GM19240 (cell line): Measurements from ENCODE around the gene APOBEC3G.
"Not testable (repeated sequence)": the region's sequence is repeated elsewhere in the genome, so short reads cannot be mapped to it uniquely, and the experiment has no call there.

Source experiments
- DNase-seq: peaks from one replicate; pipeline ENCODE4 v3.0.0; 2011; ENCODE audit warnings: low spot score; ENCODE audit not compliant: insufficient read length

The APOBEC3G gene

DNA sequence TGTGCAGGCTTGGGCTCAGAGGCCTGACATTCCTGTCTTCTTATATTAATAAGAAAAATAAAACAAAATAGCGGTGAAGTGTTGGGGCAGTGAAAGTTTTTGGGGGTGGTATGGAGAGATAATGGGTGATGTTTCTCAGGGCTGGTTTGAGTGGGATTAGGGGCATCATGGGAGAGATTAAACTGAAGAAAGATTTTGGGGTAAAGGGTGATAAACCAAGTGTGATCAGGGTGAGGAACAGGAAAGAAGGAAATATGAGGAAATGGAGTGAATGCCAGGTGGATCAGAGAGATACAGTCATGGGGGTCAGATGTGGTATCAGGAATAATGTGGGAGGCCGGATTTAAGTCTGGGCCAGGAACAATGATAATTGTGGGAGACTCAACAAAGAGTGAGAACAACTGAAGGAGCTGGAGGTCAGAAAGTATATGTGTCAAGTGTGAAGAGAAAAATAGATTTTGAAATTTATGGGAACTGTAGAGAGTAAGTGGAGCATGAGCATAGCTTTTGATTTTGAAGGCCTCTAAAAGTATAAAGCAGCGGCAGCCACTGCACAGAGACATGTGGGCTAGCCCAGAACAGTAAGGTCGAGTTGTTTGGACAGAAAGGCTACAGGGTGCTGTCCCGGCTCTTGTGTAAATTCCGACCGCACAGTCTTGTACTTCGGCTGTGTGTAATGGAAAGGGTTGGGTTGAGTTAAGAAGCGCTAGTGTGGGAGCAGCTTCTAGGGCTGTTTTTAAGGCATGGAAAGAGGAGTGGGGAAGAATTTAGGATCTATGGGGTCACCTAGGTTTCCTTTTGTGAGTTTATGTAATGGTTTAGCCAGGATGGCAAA lies 10.4 kb upstream of the APOBEC3G start:
- not testable (repeated sequence) for DNase-seq

DNA sequence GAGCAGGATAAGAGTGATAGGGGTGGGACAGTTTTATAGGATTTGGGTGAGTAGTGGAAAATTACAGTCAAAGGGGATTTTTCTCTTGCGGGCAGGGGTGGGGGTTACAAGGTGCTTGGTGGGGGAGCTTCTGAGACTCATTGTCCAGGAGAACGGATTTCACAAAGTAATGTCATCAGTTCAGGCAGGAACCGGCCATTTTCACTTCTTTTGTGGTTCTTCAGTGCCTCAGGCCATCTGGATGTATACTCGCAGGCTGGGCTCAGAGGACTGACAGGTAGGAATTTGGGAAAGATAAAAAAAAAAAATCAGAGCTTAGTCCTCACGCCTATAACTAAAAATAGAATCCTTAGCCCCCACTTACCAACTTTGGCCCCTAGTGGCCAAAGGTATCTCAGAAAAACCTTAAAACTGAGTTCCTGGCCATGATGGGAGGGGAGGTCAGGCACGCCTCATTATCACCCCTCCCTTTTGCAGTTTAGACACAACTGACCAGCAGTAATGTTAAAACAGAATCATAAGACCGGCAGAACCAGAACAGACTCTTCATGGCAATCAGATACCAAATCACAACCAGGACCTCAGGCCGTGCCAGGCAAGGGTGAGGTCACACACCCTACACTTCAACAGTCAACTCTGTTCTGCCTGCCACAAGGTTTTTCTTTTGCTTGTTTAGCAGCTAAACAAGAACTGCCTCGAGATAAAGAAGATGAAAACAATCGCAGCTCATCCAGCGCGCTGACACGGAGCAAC lies 8.9 kb upstream of the APOBEC3G start:
- DNase-seq = no peak

DNA sequence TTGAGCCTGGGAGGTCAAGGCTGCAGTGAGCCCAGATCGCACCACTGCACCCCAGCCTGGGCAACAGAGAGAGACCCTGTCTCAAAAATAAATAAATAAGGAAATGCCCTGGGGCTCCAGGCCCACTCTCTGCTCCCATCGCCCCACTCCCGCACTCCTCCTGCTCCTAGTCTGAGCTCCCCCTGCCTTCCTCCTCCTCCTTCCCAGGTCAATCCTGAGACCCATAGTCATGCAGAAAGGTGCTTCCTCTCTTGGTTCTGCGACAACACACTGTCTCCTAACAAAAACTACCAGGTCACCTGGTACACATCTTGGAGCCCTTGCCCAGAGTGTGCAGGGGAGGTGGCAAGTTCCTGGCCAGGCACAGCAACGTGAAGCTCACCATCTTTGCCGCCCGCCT lies 6.9 kb upstream of the APOBEC3G start:
- no peak for DNase-seq

DNA sequence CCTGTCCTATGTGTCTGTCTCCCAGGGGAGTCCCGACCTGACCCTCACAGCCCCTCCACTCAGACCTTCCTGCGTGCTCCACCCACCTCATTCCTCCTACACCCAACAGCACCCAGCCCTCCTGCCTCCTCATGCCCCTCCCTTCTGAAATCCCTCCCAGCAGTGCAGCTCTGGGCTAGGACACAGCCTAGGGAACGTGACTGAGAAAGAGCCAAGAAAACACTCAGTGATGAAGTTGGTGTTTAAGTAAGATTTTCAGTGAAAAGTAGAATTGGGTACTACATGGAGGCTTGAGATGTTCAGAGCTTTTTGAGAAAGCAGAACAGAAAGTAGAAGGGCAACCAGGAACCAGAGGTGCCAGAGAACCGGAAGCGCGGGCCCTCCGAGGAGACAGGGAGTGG lies 4.5 kb upstream of the APOBEC3G start:
- DNase-seq = not testable (repeated sequence)

DNA sequence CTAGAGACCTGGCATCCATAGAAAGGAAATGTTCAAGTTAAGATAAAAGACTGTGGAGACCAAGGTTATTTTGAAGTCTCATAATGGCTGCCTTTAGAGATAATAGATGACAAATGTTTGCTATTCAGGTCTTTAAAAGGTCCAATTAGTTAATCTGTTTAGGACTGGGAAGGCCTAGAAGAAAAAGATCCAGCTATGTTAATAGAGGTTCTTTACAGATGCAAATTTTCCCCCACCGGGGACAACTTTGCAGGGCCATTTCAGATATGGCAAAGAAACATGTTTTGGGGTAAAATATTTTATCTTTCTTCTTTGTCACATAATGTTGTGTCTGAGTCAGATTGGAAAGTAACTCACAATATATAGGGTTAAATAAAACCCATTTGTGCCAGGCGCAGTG lies 3.1 kb upstream of the APOBEC3G start:
- DNase-seq = no peak

DNA sequence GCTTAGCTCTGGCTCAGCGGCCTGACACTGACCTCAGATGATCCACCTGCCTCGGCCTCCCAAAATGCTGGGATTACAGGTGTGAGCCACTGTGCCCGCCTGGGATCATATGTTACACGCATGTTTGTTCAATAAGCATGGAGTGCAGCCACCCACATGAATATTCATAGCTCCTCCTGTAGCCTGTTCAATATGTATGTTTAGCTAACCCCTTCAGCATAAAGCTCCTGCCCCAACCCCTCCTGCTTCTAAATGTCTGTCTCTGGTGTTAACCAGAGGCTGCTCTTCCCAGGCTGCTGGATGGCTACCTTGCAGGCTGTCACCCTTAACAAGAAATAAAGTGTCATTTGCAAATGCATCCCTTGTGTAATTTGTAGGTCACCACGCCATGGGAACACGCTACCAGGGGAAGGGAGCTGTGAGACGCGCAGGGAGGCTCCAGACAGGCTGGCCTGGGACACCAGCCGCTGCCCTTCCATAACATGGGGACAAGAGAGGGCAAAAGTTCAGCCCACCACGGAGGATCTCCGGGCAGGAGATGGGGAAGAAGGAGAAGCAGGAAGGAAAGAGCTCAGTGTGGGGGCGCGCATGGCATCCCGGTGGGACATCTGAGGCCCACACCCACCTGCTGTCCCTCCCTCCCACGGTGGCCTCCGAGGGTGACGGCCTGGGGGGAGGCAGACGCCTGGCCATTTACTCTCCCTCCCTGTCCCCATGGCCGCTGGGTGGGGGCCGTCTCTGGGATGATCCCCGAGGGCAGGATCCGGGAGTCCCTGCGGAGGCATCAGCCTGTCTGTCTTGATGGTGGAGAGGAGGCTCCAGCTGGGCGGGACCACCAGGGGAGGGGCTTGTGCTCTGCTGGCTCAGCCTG lies 685 bp upstream of the APOBEC3G start:
- DNase-seq = not testable (repeated sequence)

DNA sequence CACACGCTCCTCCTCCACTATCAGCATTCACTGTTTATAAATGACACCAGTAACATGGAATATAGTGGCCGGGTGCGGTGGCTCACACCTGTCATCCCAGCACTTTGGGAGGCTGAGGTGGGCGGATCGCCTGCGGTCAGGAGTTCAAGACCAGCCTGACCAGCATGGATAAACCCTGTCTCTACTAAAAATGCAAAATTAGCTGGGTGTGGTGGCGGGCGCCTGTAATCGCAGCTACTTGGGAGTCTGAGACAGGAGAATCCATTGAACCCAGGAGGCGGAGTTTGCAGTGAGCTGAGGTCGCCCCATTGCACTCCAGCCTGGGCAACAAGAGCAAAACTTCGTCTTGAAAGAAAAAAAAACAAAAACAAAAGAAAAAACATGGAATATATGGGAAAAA lies 837 bp downstream of the APOBEC3G start:
- DNase-seq = not testable (repeated sequence)

DNA sequence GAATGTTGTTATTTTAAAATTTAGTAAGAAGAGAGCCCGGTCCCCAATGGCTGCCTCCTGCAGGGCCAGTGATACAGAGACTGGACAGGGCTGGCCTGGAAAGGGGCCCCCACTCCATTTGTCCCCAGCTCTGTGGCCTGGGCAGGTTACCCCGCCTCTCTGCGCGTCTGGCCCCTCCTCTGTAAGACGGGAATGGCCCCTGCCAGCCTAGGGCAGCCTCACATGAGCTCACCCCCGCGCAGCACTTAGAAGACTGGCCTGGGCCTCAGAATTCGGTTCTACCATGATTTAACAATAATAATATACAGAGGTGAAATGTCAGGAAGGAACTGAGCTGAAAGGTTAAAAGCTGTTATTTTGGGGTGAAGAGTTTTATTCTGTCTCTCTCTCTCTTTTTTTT lies 1.3 kb downstream of the APOBEC3G start:
- DNase-seq = no peak

DNA sequence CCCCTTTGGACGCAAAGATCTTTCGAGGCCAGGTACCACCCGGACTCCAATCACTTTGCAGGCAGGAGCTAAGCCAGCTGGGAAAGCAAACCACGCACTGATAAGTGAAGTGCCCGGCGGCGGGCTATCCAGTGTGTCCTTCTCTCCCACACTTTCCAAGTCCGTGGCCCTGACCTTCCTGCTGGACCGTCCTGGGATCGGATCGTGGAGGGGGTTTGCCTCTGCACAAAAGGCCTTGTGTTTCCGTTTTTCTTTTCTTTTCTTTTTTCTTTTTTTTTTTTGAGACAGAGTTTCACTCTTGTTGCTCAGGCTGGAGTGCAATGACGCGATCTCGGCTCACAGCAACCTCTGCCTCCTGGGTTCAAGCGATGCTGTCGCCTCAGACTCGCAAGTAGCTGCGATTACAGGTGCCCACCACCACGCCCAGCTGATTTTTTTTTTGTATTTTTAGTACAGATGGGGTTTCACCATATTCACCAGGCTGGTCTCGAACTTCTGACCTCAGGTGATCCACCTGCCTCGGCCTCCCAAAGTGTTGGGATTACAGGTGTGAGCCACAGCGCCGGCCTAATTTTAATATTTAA lies 2.1 kb downstream of the APOBEC3G start:
- DNase-seq = not testable (repeated sequence)

DNA sequence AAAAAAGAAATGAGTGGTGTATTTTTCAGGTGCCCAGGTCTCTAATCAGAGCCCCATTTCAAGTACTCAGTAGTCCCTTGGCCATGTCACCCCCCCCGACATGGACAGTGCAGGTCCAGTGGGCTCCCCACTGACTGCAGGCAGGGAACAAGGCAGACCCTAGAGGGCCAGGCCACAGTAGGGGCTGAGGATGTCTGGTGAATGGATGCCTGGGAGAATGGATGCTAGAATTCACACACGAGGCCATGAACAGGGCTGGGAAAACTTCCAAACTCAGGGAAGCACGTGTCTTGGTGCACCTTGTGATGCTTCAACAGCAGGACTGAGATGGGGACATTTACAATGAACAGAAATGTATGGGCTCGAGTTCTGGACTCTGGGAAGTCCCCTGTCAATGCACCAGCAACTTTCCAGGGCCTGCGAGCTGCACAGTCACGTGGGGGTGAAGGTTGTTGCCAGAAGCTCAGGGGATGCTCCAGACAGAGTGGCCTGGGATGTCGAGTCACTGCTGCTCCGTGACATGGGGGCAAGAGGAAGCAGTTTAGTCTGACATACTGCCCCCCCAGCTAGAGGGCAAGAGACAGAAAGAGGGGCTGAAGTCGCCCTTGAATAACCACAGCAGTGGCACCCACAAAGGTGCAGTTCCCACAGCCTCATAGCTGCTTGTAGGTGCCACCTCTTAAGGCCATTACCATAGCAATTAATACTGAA lies 3.1 kb downstream of the APOBEC3G start:
- no peak for DNase-seq

DNA sequence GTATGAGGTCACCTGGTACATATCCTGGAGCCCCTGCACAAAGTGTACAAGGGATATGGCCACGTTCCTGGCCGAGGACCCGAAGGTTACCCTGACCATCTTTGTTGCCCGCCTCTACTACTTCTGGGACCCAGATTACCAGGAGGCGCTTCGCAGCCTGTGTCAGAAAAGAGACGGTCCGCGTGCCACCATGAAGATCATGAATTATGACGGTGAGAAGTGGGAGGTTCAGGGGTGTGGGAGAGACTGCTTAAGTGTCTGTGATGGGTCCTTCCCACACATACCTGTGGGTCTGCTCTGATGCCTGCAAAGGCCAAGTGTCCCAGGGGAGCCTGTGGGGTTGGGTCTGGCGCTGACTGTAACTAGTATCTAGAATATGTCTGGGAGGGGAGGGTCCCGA lies 3.9 kb downstream of the APOBEC3G start:
- no peak for DNase-seq

DNA sequence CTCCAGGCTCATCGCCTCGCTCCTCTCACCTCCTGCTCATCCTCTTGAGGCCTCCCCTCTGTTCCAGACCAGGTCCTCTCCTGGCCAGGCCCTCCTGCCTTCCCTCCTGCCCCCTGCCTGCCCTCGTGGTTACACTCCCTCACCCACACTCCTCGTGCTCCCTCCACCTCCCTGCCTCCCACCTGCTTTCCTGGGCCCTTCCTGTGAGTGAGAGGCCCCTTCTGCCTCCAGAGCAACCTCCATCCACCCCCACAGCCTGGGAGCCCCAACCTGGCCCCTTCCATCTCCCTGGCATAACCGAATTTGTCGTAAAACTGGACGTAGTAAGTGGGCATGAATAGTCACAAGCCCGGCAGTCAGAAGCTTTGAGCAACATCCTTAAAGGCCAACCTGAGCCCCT lies 4.5 kb downstream of the APOBEC3G start:
- DNase-seq = no peak

DNA sequence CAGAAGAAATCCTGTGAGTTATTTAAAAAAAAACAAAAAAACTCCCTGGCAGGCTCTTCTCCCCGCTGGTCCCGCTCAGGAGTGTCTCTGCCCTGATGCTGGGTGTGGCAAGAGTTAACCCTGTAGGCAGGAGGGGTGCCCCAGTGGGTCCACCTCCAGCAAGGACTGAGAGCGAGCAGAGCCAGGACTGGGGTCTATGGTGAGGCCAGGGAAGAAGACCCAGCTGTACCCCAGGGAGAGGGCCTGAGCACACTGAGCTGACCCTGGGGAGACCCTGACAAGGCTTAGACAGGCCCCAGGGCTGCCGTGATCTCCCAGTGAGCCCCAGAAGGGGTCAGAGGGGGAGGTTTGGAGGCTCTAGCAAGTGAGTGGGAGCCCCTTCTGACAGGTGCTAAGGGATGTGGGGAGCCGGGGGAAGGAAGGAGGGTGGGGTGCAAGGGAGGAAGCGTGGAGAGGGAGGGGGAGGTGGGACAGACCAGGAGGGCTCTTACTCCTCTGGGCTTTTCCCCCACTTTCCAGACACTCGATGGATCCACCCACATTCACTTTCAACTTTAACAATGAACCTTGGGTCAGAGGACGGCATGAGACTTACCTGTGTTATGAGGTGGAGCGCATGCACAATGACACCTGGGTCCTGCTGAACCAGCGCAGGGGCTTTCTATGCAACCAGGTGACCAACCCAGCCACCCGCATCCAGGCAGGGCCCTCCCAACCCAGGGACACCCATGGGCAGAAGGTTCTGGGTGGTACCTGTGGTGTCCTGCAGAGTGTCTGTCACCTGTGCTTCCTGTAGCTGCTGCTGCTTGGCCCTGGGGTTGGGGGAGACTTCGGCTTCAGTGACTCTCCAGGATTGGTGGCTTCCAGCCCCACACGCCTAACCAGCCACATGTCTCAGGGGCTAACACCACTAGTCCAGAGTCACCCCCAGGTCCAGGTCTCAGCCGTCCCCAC lies 6.4 kb downstream of the APOBEC3G start:
- DNase-seq = no peak

DNA sequence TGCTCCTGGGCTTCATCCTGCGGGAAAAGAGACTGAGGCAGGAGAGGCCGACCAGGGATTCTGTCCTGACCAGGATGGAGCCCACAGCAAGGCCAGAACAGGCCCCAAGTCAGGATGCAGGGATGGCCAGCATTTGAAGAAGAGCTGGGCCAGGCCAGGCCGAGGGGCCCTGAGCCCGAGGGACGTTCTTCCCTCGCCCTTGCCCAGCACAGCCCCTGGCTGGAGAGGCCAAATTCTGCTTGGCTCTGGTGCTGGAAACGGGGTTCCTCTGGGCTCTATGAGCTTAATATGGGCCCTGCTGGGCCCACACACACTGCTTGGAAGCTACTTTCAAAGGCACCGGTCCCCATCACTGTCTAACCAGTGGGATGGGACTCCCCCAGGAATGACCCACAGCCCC lies 7.6 kb downstream of the APOBEC3G start:
- DNase-seq = no peak

DNA sequence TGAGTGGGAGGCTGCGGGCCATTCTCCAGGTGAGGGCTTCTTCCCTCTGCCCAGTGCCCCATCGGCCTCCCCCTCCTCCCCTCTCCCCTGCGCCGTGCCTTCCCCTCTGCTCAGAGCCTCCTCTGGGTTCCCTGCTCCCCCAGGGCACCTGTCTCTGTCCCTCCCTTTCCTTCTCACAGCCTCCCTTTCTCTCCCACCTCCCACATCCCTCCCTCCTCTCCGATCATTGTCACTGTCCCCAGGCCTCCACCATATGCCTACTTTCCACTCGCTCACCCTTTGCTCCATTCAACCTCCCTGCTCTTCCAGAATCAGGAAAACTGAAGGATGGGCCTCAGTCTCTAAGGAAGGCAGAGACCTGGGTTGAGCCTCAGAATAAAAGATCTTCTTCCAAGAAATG lies 10.0 kb downstream of the APOBEC3G start:
- DNase-seq = no peak

DNA sequence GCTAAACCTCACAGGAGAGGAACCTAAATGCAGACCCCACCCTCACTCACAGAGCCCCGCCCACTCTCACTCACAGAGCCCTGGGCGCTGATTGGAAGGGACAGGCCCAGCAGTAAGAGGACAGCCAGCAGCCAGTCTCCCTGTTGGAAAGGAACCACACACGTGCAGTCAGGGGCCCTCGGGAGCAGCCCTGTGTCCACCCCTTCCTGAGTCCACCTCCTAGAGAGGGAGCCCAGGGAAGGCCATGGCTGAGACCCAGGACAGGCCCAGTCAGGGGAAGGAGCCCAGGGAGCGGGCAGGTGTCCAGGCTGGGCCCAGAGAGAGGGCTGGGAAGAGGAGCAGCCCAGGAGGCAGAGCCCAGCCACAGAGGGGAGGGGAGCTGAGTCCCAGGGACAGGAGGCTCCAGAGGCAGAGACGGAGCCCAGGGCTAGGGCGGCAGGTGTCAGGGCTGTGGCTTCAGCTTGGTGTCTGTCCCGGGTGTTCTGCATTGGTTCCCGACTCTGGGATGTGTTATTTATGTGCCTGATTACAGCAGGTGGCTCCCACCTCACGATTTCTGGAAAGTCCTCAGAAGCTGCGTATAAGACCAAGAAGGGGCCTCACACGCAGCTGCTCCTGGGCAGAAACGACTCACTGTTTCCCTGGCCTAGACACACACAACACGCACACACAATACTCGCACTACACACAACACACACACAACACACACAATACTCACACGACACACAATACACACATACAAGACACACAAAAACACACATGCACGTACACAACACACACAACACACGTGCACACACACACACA lies 11.0 kb downstream of the APOBEC3G start:
- no peak for DNase-seq

DNA sequence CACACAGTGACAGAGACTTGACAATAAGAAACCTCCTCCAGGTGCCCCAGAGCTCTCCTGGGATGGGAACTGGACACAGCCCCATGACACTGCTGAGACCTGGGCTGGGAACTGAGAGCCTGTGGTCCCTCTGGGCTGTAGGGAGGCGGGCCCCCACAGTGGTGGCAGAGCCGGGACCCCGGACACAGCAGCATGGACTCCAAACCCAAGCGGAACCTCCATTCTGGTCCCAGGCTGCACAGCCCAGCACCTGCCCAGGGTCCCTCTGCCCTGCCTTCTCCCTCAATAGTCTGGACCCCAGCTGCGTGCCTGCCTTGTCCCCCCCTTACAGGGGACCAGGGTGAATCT lies 11.6 kb downstream of the APOBEC3G start:
- no peak for DNase-seq

DNA sequence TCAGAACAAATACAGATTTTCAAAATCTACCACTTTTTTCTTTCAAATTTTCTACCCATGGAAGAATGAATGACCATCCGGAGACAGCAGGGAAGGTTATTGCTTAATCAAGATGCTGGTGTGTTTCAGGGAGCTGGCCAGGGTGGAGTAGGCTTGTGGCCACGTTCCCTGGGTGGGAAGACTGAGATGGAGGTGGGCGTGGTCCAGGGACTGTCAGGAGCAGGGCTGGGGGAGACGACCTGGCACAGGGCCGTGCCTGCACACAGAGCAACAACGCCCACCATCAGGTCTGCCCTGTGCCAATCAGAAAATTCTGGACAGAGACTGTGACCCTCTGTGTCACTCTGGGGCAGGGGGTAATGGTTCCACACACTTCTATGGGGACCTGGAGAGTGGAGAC lies 12.9 kb downstream of the APOBEC3G start:
- DNase-seq = no peak
